GM19467 (cell line): ENCODE results near the gene CYS1.

Experiments used
- ATAC-seq: cut with Tn5 transposase; IDR thresholded peaks from one replicate; pipeline ENCODE4 v1.9.1; 2021; ENCODE audit warnings: mild to moderate bottlenecking, moderate library complexity; ENCODE audit not compliant: unreplicated experiment

Gene CYS1

GRCh38 chr2:10073706-10074105 lies 6.5 kb downstream of the CYS1 start:
- ATAC-seq, result no peak

DNA sequence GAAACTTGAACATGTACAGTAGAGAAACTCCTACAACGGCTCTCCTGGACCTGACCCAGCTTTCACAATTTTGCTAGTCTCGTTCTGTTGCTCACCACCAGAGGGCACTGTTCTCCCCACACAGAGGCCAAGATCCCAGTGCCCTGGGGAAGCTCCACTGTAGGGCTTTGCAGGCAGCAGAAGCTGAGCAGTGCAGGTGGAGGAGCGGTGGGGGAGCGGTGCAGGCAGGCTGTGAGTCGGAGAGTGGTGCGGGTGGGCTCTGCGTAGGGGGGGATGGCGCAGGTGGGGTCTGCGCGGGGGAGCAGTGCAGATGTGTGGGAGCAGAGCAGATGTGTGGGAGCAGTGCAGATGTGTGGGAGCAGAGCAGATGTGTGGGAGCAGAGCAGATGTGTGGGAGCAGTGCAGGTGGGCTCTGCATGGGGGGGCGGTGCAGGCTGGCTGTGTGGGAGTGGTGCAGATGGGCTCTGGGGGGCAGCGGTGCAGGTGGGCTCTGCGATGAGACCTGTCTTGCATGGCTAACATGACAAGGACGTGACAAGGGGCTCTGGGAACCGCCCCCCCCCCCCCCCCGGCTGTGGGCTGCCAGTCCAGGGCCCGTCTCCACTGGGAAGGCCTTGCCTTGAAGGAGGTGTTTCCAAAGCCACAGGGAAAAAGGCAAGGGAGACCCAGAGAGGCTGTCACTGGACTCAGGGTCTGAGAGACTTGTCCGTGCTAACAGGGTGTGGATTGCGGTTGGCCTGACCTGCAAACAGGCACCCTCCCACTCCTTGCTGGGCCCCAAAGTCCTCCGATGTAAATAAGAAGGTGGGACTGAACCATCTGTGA lies 7.3 kb downstream of the CYS1 start:
- peak; percentile 77 for ATAC-seq

- ATAC-seq, result no peak
Measured at GRCh38 chr2:10071595-10071994, 8.6 kb downstream of the CYS1 start.

GRCh38 chr2:10071176-10071575 lies 9.0 kb downstream of the CYS1 start:
- no peak for ATAC-seq

DNA sequence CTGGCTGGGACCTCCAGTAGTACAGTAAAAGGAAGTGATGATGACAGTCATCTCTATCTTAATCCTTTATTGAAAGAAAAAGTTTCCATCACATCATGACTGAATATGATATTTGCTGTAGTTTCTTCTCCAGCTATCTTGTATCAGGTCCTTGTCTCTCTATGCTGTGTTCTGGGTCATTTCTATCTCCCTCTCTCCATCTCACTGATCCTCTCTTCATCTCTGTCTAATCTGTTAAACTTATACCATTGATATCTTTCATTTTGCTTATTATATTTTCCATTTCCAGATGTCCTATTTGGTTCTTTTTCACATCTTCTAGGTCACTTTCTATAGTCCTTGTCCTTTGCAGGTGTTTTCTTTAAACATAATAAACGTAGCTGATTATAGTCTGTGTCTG lies 12.3 kb downstream of the CYS1 start:
- ATAC-seq, result no peak

GRCh38 chr2:10067330-10067729 lies 12.9 kb downstream of the CYS1 start:
- ATAC-seq, result no peak

DNA sequence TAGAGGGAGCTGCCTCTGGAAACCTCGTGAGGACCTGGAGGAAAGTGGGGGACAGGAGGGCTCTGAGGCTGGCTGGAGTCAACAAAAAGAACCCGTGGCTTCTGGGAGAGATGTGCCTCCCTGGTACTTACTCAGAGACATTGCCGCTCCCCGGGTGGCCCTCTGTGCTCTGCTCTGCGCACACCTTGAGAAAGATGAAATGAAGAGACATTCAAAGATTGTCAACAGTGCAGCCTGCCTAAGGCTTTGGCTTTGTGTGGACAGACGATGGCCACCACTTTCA lies 14.5 kb downstream of the CYS1 start:
- no peak for ATAC-seq

- no peak for ATAC-seq
Measured at GRCh38 chr2:10064932-10065772, 15.1 kb downstream of the CYS1 start.

DNA sequence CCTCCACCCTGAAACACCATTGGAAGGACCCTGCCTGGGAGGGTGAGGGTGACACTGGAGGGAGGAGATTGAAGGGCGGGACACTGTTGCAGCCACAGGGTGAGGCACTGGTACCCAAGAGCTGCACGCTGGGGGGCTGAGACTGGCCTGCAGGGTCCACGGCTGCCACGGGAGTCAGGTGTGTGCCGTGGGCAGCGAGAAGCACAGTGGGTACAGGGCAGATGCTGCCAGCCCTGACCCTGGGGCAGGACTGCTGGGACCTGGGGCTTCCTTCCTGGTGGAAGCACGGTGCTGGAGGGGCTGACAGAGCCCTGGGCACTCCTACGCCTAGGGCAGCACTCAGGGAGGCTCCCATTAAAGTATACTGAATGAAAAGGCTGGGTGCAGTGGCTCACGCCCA lies 16.6 kb downstream of the CYS1 start:
- no peak for ATAC-seq

- ATAC-seq, result no peak
Measured at GRCh38 chr2:10062931-10063365, 17.3 kb downstream of the CYS1 start.

DNA sequence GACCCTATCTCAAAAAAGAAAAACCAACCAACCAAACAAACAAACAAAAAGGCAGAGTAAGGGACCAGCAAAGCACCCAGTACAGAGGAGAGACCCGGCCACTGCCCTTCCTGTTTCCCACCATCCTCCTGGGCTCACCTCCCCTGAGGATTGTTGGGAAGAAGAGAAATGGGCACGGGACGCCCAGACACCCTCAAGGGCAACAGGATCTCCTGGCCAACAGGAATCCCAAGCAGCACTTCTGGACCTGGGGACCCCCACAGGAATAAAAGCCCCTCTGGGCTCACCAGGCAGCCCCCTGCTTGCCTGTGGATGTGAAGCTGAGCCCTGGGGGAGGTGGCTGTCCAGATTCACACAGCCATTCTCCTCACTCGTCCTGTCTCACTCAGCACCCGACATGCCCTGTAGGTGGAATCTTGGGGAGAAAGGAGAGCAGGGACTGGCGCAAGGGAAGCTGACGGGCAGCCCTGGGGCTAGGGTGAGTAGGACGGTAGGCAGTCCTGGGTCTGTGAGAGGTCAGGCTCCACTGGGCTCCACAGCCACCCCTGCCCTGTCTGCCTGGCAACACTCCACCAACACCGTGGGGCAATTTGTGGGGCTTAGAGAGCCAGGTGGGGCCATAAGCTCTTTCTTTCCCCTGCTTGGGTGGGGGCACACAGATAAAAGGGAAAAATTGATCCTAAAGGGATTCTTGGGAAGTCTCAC lies 18.8 kb downstream of the CYS1 start:
- no peak for ATAC-seq

DNA sequence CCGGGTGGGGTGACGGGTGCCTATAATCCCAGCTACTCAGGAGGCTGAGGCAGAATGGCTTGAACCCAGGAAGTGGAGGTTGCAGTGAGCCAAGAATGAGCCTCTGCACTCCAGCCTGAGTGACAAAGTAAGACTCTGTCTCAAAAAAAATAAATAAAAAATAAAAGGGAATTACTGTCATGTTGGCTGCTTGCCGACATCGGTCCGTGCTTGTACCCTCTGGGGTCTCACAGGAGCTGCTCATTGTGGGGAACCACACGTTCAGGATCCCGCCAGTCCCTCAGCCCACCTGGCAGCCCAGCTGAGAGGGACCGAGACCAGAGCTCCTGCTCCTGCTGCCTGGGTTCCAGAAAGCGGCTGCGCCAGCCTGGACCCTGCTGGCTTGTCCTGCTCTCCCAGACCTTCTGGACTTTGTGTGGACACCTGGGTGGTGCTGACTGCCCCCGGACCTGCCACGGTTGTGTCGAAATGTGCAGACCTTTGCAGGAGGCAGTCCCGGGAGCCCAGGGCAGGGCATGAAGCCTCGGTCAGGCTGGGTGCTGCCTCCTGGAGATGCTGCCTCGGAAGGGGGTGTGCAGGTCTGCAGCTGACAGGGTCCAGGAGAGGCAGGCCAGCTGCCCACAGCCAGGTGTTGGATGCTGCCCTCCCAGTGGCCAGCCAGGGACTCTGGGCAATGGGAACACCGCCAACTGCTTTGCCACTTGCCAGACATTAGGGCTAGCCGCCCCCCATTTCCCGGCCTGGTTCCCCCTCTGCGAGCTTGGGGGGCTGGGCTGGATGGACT lies 20.5 kb downstream of the CYS1 start:
- ATAC-seq, result no peak

DNA sequence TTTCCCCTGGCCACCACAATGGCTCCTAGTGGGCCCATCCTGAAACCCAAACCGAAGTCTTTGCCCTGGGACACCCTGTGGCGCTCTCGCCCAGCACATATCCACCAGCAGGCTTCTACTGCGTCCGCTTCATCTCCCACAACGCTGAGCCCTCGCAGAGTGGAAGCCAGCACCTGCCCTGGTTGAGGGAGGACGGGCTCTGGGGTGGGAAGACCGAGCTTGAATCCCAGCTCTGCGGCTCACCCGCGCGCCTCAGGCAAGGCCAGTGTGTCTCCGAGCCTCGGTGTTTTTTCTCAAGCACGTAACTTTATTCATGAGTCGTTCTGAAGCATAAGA lies 21.2 kb downstream of the CYS1 start:
- no peak for ATAC-seq

GRCh38 chr2:10058251-10059015 lies 21.8 kb downstream of the CYS1 start:
- ATAC-seq, result no peak

- no peak for ATAC-seq
Measured at GRCh38 chr2:10057231-10058107, 22.7 kb downstream of the CYS1 start.

GRCh38 chr2:10056439-10056838 lies 23.8 kb downstream of the CYS1 start:
- ATAC-seq, result no peak

DNA sequence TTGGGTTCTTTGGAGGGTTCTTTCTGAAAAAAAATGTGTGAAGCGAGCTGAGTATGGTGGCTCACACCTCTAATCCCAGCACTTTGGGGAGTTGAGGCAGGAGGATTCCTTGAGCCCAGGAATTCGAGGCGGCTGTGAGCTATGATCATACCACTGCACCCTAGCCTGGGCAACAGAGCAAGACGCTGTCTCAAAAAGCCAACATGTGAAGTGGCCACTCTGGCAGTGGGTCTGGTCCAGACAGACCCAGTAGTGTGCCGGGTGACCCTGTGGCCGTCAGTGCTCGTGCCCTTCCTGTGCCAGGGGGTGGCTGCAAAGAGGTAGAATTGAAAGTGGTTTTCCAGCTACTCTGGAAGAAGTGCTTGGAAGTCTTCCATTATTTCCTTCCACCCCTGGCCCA lies 25.2 kb downstream of the CYS1 start:
- no peak for ATAC-seq

DNA sequence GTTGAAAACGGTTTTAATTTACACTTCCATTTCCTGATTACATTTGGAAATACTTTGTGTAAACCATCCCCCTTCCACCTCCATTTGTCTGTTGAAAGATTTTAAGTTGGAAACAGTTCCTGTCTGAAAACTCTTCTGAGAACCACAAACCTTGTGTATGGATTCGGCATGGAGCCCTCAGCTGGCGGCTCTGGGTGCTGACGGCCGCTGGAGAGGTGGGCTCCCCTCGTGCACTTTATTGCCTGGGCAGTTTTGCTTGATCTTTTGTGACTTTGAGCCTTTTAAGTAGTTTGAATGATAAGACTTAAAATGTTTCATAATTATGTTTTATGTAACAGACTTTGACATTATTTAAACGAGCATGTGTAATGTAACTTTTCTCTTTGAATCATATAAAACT lies 25.8 kb downstream of the CYS1 start:
- ATAC-seq, result no peak

GRCh38 chr2:10053351-10053750 lies 26.9 kb downstream of the CYS1 start:
- ATAC-seq, result no peak
